ENCODE data around the gene PLEKHB1.
"Not testable (repeated sequence)": the region's sequence is repeated elsewhere in the genome, so short reads cannot be mapped to it uniquely, and the experiment has no call there.

The PLEKHB1 gene

DNA sequence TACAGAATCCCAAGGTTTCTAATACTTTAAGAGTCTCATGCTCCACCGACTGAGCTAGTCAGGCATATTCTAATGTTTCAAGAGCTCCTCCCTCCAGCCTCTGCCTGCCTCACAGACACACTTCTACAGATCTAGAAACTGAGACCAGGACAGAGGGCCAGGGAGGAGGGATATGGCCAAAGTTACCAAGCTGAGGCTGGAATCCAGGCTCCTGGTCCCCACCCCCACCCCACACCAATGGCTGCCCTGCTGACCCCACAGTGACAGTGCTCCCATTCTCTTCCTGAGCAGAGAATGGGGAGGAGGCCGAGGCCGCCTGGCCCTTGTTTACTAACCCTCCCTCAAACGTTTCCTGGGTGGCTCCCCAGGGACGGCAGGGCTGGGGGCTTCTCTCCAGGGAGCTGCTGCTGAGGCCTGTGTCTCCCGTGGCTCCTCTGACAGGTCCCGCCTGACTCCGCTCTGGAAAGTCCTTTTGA is 2.2 kb downstream of the PLEKHB1 start:
- no peak for DNase-seq (ENCODE audit: low read depth)

DNA sequence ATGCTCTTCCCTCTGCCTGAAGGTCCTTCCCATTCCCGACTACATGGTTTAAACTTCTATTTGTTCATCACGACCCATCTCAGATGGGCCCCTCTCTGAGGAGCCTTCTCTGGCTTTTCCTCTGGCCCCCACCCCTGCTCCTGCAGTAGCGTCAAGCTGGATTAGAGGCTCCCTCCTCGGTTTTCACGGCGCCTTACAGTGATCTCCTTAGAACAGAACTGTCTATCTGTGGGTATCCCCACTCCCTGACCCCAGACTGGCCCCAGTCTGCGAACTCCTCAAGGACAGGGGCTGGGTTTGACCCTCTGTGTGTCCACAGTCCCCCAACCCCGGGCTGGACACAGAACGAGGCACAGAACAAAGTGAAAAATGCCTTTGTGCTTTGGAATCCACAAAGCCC is 2.8 kb downstream of the PLEKHB1 start:
- DNase-seq (ENCODE audit: low read depth): no peak

GRCh38 chr11:73650400-73650799 is 4.0 kb downstream of the PLEKHB1 start:
- DNase-seq (ENCODE audit: low read depth): no peak

DNA sequence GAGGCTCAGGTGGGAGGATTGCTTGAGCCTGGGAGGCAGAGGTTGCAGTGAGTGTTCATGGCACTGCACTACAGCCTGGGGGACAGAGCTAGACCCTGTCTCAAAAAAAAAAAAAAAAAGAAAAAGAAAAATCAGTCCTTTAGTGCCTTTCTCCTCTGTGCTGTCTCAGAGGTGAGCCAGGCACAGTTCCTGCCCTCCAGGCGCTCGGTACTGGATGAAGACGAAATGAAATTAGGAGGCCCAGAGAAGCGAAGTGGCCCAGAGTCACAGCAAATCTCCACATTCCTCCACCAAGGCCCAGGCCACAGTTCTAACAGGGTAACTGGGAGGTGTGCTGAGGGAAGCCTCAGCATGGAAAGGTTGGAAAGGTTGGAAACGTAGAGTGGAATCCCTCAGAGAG is 4.9 kb downstream of the PLEKHB1 start:
- no peak for DNase-seq (ENCODE audit: low read depth)

- DNase-seq (ENCODE audit: low read depth): no peak
Measured at GRCh38 chr11:73651661-73652045, 5.3 kb downstream of the PLEKHB1 start.

DNA sequence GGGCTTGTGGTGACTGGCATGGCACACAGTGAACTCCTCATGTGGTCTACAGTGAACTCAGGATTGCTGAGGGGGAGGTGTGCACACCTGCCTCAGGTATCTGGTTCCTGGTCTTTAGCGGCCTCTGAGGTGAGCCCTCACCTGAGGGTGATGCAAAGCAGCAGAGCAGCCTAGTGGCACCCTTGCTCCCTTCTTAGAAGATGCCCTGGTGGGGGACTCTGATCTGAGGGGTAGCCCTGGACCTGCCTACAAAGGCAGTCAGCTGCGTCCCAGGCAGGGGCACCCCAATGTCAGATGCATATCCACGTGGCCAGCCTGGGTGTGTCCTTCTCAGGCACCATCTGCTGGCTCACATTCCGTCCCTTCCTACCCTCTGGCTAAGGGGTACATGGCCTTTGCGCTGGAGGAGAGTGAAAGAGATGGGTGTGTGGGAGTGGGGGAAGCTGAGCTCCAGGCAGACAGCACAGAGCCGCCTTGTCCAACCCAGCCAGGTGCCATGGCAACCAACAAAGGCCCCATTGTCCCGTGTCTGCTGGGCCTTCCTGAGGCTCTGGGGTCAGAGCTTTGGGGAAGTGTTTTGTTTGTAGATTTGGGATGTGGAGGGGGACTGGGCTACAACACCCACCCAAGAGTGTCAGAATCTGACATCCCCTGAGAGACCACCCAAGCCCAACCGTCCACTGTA is 5.8 kb downstream of the PLEKHB1 start:
- DNase-seq (ENCODE audit: low read depth): no peak

DNA sequence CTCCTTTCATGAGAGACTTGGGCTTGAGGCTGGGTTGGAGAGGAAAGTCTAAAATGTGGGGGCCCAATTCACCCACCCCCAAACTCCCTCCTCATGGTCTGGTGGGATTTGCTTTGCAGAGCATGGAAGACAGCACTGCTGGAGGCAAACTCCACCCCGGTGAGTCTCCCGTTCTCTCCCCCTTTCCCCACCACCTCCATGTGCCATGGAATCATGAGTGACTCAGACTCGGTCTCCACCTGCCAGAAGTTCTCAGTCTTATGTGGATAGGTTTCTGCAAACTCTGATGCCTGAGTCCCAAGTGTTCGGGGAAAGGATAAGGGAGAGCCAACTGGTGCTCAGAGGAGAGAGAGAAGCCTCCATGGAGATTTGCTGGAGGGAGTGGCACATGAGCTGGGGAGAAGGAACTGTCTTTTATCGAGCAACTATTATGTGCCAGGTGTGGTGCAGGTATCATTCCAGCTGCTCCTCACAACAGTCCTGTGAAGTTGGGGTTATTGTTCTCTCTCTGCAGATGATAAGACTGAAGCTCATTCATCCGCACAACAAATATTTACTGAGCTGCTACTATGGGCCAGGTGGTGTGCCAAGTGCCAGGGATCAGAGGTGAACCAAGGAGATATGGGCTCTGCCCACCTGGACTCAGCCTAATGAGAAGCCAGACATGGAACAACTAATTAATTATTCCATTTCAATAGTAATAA is 6.6 kb downstream of the PLEKHB1 start:
- DNase-seq (ENCODE audit: low read depth): no peak

- DNase-seq (ENCODE audit: low read depth): no peak
Measured at GRCh38 chr11:73653996-73654395, 7.6 kb downstream of the PLEKHB1 start.

GRCh38 chr11:73654482-73655021 is 8.2 kb downstream of the PLEKHB1 start:
- DNase-seq (ENCODE audit: low read depth): no peak

DNA sequence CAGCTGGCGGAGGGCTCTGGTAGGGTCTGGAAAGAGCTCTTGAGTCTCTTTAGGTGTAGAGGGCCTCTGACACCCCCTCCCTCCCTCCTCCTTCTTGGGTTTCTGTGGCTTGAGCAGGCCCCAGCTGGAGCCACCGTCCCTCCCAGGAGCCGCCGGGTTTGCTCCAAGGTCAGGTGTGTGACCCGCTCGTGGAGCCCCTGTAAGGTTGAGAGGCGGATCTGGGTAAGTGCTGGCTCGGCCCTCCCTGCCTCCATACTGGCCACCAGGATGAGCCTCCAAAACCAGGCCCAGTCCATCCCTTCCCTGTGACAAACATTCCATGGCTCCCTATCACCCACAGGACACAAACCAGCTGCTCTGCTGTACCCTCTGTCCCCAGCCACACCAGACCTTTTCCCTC is 9.3 kb downstream of the PLEKHB1 start:
- no peak for DNase-seq (ENCODE audit: low read depth)

DNA sequence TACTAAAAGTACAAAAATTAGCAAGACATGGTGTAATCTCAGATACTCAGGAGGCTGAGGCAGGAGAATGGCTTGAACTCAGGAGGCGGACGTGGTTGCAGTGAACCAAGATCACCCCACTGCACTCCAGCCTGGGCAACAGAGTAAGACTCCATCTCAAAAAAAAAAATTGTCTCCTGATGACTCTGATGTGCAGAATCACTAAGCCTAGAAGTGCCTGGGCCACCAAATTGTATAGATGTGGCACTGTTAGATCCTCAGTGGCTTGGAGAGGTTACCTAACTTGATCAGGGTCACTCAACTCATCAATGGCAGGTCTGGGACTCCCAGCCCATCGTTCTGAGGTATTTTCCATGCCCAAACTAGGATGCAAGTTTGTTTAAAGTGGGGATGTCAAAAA is 10.6 kb downstream of the PLEKHB1 start:
- DNase-seq (ENCODE audit: low read depth): no peak

DNA sequence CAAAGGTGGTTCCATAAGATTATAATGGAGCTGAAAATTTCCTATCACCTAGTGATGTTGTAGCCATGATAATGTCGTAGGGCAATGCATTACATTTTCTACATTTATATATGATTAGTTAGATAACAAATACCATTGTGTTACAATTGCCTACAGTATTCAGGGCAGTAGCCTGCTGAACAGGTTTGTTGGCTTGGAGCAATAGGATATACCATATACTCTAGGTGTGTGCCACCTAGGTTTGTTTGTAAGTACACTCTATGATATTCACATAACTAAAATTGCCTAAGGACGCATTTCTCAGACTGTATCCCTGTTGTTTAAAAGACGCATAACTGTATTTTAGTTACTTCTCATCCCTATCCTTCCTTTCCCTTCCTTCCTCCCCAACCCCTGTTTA is 13.6 kb downstream of the PLEKHB1 start:
- no peak for DNase-seq (ENCODE audit: low read depth)

DNA sequence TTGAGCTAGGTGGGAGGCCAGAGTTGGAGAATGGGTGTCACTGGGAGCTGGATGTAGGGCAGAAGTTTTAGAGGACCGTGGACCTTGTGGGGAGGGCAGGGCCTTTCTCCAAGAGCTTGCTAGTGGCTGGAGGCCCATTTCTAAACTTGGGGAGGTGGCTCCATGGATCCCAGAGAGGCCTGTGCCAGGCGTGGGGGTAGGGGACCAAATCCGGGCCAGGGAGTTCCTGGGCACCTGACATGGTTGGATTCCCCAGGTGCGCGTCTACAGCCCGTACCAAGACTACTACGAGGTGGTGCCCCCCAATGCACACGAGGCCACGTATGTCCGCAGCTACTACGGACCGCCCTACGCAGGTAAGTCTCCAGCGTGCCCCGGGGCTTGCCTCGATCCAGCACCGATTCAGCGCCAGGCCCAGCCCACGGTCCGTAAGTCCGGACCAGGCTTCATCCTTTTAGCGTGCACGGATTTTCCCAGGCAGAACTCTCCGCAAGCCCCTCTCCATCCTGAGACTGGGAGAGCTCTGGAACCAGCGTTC is 14.2 kb downstream of the PLEKHB1 start:
- no peak for DNase-seq (ENCODE audit: low read depth)

DNA sequence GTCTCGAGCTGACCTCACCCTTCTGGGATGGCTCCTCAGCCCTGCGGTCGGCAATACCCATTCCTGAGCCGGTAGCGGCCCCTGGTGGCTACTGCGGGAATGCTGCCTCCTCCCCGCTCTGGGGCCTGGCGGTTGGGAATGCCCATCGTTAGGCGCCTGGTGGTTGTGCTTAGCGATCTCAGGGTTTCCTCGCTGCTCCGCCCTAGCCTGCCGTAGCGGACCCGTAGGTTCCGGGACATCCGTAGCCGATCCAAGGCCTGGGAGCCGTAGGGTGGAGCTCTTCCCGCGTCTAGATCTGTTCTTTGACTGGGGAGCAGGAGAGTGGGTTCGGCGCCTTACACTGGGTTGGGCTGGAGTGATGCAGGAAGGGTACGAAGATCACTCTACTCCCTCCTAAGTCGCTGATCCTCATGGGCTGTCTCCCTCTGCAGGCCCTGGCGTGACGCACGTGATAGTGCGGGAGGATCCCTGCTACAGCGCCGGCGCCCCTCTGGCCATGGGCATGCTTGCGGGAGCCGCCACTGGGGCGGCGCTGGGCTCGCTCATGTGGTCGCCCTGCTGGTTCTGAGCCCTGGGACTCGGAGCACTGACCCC is 14.8 kb downstream of the PLEKHB1 start:
- DNase-seq (ENCODE audit: low read depth): peak; percentile 30

DNA sequence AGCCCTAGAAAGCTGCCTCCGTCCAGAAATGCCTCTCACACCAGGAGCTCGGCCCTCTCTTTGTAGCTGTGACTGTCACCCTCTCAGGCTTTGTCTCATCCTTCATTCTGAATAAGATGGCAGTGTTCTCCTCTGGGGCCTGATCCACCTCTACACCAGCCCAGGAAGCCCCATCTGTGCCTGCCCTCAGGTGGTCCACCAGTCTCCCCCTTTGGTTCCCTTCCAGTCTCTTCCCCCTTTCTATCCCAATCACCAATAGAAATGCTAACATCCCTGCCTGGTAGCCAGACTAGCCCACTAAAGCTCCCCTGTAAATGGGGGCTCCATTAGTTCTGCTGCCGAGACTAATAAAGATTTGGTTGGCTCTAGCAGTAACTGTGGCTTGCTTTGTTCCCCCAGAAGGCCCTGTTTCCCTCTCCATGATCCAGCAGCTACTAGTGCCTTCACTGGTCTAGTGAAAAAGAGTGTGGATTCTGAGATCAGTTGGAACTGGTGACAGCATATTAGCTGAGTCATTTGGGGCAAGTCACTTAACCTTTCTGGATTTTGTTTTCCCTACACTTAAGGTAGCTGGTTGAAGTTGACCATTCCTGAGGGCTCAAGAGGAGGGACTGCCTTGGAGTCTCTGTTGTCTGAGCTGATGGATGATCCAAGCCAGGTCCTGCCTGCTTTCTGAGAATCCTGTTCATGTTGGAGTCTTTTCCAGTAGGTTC is 16.2 kb downstream of the PLEKHB1 start:
- DNase-seq (ENCODE audit: low read depth): no peak

GRCh38 chr11:73663604-73664495 is 17.5 kb downstream of the PLEKHB1 start:
- no peak for DNase-seq (ENCODE audit: low read depth)

GRCh38 chr11:73664877-73665276 is 18.5 kb downstream of the PLEKHB1 start:
- DNase-seq (ENCODE audit: low read depth): no peak

- DNase-seq (ENCODE audit: low read depth): no peak
Measured at GRCh38 chr11:73667891-73668290, 21.5 kb downstream of the PLEKHB1 start.

- DNase-seq (ENCODE audit: low read depth): no peak
Measured at GRCh38 chr11:73670808-73671207, 24.4 kb downstream of the PLEKHB1 start.

DNA sequence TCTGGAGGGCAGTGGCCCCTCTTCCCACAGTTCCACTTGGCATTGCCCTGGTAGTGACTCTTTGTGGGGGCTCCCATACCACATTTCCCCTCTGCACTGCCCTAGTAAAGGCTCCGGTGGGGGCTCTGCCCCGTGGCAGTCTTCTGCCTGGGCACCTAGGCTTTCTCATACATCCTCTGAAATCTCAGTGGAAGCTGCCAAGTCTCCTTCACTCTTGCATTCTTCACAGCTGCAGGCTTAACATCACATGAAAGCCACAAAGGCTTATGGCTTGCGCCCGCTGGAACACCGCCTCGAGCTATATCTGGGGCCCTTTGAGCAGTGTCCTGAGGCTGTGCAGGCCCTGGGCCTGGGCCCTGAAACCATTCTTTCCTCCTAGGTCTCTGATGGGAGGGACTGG is 25.3 kb downstream of the PLEKHB1 start:
- no peak for DNase-seq (ENCODE audit: low read depth)

DNA sequence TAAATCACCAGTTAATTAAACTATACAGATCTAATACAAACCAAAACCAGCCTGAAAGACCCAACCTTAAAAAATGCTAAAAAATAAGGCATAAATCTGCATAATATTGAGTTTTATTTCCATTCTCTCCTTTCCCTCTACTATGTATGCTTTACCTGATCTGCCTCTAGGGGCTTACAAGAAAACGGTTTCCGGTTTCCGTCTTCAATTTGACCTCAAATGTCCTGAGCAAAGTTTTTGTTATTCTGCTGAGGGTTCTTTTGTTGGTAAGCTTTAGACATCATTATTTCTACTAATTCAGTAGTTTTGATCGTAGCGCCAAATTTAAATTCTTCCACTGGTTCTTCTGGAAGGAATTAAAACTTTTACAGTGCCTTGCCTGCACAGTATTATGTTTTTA is 30.2 kb downstream of the PLEKHB1 start:
- not testable (repeated sequence) for DNase-seq (ENCODE audit: low read depth)
